GM19397 (cell line): Measurements from ENCODE around the gene CCL4.
"Not testable (repeated sequence)": the region's sequence is repeated elsewhere in the genome, so short reads cannot be mapped to it uniquely, and the experiment has no call there.

Experiments used
- ATAC-seq: cut with Tn5 transposase; IDR thresholded peaks from one replicate; pipeline ENCODE4 v1.9.1; 2021; ENCODE audit warnings: mild to moderate bottlenecking, moderate library complexity; ENCODE audit not compliant: unreplicated experiment

The CCL4 gene

GRCh38 chr17:36087897-36088572, 15.6 kb upstream of the CCL4 start:
- ATAC-seq: not testable (repeated sequence)

GRCh38 chr17:36088670-36089338, 14.8 kb upstream of the CCL4 start:
- ATAC-seq: no peak

- no peak for ATAC-seq
Measured at GRCh38 chr17:36089339-36089865, 14.2 kb upstream of the CCL4 start.

GRCh38 chr17:36089888-36090836, 13.5 kb upstream of the CCL4 start, which contains the start of gene CCL3:
Gene CCL3 (minus strand): TSS chr17:36090143. CDS start chr17:36090058, 85 bp downstream.
- peak; percentile 74 for ATAC-seq

GRCh38 chr17:36092230-36092629, 11.4 kb upstream of the CCL4 start:
- no peak for ATAC-seq

- ATAC-seq: not testable (repeated sequence)
Measured at GRCh38 chr17:36092715-36093114, 10.9 kb upstream of the CCL4 start.

GRCh38 chr17:36094232-36094631, 9.4 kb upstream of the CCL4 start:
- no peak for ATAC-seq

GRCh38 chr17:36094746-36095145, 8.9 kb upstream of the CCL4 start:
- no peak for ATAC-seq

- ATAC-seq: no peak
Measured at GRCh38 chr17:36095992-36096391, 7.6 kb upstream of the CCL4 start.

GRCh38 chr17:36099004-36099403, 4.6 kb upstream of the CCL4 start:
- not testable (repeated sequence) for ATAC-seq

GRCh38 chr17:36104246-36104645, 619 bp downstream of the CCL4 start:
- ATAC-seq: not testable (repeated sequence)

- no peak for ATAC-seq
Measured at GRCh38 chr17:36104701-36105181, 1.1 kb downstream of the CCL4 start.

- no peak for ATAC-seq
Measured at GRCh38 chr17:36105781-36106492, 2.3 kb downstream of the CCL4 start.

GRCh38 chr17:36106493-36106835, 2.8 kb downstream of the CCL4 start:
- no peak for ATAC-seq

- ATAC-seq: no peak
Measured at GRCh38 chr17:36107660-36108059, 4.0 kb downstream of the CCL4 start.

- ATAC-seq: not testable (repeated sequence)
Measured at GRCh38 chr17:36108265-36108664, 4.6 kb downstream of the CCL4 start.

- ATAC-seq: no peak
Measured at GRCh38 chr17:36111068-36111490, 7.5 kb downstream of the CCL4 start.

- no peak for ATAC-seq
Measured at GRCh38 chr17:36112572-36112971, 8.9 kb downstream of the CCL4 start.

GRCh38 chr17:36113131-36113530, 9.5 kb downstream of the CCL4 start:
- not testable (repeated sequence) for ATAC-seq

- ATAC-seq: not testable (repeated sequence)
Measured at GRCh38 chr17:36114971-36115648, 11.5 kb downstream of the CCL4 start.
